ENCODE data around the gene LIPM. TPM values are rescaled to one million over a fixed set of nuclear protein-coding genes. Genes with fewer than 3 reads are reported as not detected.
A peak's percentile ranks its signal among the peaks of the same experiment; 100 is the strongest.

The LIPM gene
- total and polyA plus RNA-seq, 2 of the 13 experiments (the other 11 are each of a cell fraction or from before 2014, with no cell fraction given), result not detected

DNA sequence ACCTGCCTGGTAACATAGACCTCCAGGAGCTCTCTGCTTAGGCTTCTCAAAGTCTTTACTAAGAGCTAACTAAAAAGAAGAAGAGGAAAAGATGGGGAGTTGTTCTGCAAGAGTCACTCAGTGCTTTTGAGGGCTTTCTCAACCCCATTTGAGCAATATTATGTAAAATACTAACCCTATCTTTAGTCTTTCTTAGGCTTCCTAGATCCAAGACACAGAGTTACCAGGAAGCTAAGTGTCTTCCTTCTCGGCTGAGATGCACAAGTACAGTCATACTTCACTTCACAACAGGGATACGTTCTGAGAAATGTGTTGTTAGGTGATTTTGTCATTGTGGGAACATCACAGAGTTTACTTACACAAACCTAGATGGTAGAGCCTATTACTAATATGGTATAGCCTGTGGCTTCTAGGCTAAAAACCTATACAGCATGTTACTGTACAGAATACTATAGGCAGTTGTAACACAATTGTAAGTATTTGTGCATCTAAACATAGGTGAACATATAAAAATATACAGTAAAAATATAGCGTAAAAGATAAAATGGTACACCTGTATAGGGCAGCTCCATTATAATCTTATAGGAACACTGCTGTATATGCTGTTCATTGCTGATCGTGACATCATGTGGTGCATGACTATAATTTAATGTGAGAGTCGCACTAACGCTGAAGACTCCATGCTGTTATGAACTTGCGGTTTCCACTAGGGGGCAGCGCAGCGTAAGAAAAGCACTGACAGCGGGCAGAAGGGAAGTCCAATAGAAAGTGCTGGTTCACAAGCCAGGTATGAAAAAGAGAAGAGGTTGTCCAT is 32.8 kb downstream of the LIPM start (continued):
- no peak for TF ChIP-seq ZNF235 (CRISPR knock-in tag; IDR thresholded peaks at IDR 0.05; ENCODE audit: borderline replicate concordance)
- TF ChIP-seq, protein P1, sequence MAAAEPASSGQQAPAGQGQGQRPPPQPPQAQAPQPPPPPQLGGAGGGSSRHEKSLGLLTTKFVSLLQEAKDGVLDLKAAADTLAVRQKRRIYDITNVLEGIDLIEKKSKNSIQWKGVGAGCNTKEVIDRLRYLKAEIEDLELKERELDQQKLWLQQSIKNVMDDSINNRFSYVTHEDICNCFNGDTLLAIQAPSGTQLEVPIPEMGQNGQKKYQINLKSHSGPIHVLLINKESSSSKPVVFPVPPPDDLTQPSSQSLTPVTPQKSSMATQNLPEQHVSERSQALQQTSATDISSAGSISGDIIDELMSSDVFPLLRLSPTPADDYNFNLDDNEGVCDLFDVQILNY (CRISPR knock-in tag; conservative IDR thresholded peaks at IDR 0.05), result no peak
- no peak for TF ChIP-seq THAP11 (CRISPR knock-in tag; IDR thresholded peaks at IDR 0.05)
- TF ChIP-seq ZKSCAN8 (CRISPR knock-in tag; IDR thresholded peaks at IDR 0.05; ENCODE audit: borderline replicate concordance), result no peak
- TF ChIP-seq ZNF891 (CRISPR knock-in tag; IDR thresholded peaks at IDR 0.05), result no peak
- TF ChIP-seq, protein P2, sequence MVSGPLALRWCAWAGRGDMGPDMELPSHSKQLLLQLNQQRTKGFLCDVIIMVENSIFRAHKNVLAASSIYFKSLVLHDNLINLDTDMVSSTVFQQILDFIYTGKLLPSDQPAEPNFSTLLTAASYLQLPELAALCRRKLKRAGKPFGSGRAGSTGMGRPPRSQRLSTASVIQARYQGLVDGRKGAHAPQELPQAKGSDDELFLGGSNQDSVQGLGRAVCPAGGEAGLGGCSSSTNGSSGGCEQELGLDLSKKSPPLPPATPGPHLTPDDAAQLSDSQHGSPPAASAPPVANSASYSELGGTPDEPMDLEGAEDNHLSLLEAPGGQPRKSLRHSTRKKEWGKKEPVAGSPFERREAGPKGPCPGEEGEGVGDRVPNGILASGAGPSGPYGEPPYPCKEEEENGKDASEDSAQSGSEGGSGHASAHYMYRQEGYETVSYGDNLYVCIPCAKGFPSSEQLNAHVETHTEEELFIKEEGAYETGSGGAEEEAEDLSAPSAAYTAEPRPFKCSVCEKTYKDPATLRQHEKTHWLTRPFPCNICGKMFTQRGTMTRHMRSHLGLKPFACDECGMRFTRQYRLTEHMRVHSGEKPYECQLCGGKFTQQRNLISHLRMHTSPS (CRISPR knock-in tag; IDR thresholded peaks at IDR 0.05; ENCODE audit: low read depth), result no peak
- no peak for TF ChIP-seq ZNF510 (CRISPR knock-in tag; IDR thresholded peaks at IDR 0.05; ENCODE audit: low read depth)
- TF ChIP-seq CBFB (CRISPR knock-in tag; IDR thresholded peaks at IDR 0.05), result peak; percentile 92
- no peak for TF ChIP-seq PCBP2 (optimal IDR thresholded peaks at IDR 0.05; ENCODE audit: low read depth, low read length, poor library complexity, severe bottlenecking)
- TF ChIP-seq, protein P3, sequence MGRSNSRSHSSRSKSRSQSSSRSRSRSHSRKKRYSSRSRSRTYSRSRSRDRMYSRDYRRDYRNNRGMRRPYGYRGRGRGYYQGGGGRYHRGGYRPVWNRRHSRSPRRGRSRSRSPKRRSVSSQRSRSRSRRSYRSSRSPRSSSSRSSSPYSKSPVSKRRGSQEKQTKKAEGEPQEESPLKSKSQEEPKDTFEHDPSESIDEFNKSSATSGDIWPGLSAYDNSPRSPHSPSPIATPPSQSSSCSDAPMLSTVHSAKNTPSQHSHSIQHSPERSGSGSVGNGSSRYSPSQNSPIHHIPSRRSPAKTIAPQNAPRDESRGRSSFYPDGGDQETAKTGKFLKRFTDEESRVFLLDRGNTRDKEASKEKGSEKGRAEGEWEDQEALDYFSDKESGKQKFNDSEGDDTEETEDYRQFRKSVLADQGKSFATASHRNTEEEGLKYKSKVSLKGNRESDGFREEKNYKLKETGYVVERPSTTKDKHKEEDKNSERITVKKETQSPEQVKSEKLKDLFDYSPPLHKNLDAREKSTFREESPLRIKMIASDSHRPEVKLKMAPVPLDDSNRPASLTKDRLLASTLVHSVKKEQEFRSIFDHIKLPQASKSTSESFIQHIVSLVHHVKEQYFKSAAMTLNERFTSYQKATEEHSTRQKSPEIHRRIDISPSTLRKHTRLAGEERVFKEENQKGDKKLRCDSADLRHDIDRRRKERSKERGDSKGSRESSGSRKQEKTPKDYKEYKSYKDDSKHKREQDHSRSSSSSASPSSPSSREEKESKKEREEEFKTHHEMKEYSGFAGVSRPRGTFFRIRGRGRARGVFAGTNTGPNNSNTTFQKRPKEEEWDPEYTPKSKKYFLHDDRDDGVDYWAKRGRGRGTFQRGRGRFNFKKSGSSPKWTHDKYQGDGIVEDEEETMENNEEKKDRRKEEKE (IDR thresholded peaks at IDR 0.05), result no peak
- TF ChIP-seq, protein P4, sequence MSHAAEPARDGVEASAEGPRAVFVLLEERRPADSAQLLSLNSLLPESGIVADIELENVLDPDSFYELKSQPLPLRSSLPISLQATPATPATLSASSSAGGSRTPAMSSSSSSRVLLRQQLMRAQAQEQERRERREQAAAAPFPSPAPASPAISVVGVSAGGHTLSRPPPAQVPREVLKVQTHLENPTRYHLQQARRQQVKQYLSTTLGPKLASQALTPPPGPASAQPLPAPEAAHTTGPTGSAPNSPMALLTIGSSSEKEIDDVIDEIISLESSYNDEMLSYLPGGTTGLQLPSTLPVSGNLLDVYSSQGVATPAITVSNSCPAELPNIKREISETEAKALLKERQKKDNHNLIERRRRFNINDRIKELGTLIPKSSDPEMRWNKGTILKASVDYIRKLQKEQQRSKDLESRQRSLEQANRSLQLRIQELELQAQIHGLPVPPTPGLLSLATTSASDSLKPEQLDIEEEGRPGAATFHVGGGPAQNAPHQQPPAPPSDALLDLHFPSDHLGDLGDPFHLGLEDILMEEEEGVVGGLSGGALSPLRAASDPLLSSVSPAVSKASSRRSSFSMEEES (CRISPR knock-in tag; IDR thresholded peaks at IDR 0.05), result no peak
- TF ChIP-seq MIXL1 (CRISPR knock-in tag; IDR thresholded peaks at IDR 0.05), result 0 out of 2 replicates have a peak, but pooled peaks have one; percentile 32
- TF ChIP-seq, protein P5, sequence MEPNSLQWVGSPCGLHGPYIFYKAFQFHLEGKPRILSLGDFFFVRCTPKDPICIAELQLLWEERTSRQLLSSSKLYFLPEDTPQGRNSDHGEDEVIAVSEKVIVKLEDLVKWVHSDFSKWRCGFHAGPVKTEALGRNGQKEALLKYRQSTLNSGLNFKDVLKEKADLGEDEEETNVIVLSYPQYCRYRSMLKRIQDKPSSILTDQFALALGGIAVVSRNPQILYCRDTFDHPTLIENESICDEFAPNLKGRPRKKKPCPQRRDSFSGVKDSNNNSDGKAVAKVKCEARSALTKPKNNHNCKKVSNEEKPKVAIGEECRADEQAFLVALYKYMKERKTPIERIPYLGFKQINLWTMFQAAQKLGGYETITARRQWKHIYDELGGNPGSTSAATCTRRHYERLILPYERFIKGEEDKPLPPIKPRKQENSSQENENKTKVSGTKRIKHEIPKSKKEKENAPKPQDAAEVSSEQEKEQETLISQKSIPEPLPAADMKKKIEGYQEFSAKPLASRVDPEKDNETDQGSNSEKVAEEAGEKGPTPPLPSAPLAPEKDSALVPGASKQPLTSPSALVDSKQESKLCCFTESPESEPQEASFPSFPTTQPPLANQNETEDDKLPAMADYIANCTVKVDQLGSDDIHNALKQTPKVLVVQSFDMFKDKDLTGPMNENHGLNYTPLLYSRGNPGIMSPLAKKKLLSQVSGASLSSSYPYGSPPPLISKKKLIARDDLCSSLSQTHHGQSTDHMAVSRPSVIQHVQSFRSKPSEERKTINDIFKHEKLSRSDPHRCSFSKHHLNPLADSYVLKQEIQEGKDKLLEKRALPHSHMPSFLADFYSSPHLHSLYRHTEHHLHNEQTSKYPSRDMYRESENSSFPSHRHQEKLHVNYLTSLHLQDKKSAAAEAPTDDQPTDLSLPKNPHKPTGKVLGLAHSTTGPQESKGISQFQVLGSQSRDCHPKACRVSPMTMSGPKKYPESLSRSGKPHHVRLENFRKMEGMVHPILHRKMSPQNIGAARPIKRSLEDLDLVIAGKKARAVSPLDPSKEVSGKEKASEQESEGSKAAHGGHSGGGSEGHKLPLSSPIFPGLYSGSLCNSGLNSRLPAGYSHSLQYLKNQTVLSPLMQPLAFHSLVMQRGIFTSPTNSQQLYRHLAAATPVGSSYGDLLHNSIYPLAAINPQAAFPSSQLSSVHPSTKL (CRISPR knock-in tag; IDR thresholded peaks at IDR 0.05), result 0 out of 2 replicates have a peak, but pooled peaks have one; percentile 25
